GM21737 (cell line): Measurements from ENCODE around the gene RPL5.
A peak's percentile ranks its signal among the peaks of the same experiment; 100 is the strongest.

Source experiments
- ATAC-seq: cut with Tn5 transposase; IDR thresholded peaks from one replicate; pipeline ENCODE4 v1.9.1; 2021; ENCODE audit warnings: mild to moderate bottlenecking, moderate library complexity; ENCODE audit not compliant: unreplicated experiment

RPL5 gene

DNA sequence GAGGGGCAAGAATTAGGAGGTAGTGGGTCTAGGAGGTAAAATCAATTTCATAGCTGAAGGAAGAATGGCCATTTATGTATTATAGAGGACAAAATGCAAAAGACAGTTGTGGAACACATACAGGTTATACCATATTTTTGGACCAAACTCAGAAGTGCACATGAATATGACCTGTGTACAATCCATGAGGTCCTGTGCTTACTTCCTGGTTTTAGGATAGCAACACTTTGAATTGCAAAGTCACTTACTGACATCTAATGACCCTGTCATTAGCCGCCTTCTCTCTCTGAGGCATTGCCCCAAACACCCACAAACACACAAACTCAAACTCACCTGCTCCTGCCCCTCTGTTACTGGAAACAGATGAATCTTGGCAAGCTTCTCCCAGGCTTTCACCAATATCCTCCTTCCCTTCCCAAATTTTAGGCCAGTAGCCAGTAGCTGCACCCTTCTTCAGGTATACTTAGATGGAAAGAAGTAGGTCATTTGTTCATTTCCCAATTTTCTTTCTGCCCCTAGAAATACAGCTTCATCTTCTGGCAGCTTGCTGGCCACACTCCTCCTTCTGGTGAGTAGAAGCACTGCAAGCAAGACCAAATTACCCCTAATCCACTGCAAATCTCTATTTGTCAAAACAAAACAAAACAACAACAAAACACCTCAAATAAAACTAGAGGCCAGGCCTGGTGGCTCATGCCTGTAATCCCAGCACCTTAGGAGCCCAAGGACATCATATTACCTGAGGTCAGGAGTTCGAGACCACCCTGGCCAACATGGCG lies 13.7 kb upstream of the RPL5 start:
- ATAC-seq: peak; percentile 75

GRCh38 chr1:92820024-92820423 lies 11.8 kb upstream of the RPL5 start:
- ATAC-seq: no peak

- ATAC-seq: no peak
Observed at GRCh38 chr1:92820551-92820950, 11.3 kb upstream of the RPL5 start.

- no peak for ATAC-seq
Observed at GRCh38 chr1:92822879-92823278, 9.0 kb upstream of the RPL5 start.

DNA sequence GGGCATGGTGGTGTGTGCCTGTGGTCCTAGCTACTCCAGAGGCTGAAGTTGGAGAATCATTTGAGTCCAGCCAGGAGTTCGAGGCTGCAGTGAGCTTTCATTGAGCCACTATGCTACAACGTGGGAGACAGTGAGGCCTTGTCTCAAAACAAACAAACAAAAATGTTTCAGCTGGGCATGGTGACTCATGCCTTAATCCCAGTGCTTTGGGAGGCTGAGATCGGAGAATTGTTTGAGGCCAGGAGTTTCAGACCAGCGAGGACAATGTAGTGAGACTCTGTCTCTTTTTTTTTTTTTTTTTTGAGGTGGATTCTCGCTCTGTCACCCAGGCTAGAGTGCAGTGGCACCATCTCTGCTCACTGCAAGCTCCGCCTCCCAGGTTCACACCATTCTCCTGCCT lies 5.0 kb upstream of the RPL5 start:
- no peak for ATAC-seq

DNA sequence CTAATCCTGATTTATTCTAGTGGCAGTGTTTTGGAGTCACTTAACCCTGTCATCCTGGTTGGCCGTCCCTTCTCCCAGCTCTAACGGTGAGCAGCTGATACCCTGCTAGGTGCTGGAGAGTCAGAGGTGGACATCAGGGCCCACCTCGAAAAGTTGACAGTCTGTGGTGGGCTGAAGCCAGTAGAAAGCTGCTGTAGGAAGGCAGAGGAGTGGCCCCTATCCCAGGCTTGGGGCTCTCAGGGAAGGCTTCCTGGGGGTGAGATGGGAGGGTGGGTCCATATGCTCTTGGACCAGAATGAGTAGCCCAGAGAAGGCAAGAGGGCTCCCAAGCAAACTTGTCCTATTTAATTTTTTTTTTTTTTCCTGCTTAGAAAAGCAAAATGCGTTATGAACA lies 475 bp upstream of the RPL5 start:
- peak; percentile 1 for ATAC-seq

- ATAC-seq: no peak
Observed at GRCh38 chr1:92832537-92833114, 786 bp downstream of the RPL5 start.

GRCh38 chr1:92833840-92834239 lies 2.0 kb downstream of the RPL5 start:
- no peak for ATAC-seq

DNA sequence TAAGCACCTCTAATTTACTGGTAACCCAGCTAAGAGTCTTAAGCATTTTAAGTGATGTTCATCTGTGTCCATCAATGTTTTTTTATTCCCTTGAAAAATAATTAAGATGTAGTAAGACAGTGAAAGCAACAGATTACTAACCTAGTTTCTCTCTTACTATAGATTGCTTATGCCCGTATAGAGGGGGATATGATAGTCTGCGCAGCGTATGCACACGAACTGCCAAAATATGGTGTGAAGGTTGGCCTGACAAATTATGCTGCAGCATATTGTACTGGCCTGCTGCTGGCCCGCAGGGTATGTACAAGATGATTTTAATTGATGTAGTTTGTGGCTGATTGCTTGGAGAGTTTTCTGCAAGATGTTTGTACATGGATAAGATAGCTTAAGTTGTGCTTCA lies 2.8 kb downstream of the RPL5 start:
- no peak for ATAC-seq

GRCh38 chr1:92837062-92837461 lies 5.2 kb downstream of the RPL5 start:
- ATAC-seq: no peak

- no peak for ATAC-seq
Observed at GRCh38 chr1:92838519-92838918, 6.7 kb downstream of the RPL5 start.

DNA sequence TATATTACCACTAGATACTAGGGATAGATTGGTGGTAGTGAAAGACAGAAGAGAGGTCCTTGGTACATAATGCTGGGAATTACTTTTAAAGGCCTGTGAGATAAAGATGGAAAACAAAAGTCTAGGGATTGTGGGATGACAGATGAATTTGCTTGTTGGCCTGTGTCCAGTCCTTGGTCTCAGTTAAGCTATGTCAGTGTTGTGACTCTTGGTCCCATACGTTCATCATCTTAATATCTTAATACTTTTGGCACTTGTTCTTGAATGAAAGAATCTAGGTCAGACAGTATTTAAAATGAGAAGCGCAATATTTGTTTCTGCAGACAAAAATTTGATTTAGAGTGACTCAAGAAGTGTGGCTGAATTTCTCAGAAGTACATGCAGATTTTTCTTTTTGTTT lies 7.6 kb downstream of the RPL5 start:
- no peak for ATAC-seq

DNA sequence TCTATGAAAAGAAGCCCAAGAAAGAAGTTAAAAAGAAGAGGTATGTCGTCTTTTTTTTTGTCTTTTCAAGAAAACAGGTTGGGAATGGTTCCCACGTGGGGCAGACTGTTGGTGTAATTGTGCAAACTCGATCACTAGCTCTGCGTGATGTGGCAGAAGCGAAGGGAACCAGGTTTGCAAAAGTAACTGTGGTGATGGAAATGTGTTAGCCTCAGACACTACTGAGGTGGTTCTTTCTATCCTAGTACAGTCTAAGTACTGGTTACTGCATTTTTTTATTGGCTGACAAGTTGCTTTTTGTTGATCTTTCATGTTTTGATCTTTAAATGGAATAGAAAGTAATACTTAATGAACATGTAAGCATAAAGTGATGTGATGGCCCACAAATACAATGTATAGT lies 8.8 kb downstream of the RPL5 start:
- no peak for ATAC-seq

DNA sequence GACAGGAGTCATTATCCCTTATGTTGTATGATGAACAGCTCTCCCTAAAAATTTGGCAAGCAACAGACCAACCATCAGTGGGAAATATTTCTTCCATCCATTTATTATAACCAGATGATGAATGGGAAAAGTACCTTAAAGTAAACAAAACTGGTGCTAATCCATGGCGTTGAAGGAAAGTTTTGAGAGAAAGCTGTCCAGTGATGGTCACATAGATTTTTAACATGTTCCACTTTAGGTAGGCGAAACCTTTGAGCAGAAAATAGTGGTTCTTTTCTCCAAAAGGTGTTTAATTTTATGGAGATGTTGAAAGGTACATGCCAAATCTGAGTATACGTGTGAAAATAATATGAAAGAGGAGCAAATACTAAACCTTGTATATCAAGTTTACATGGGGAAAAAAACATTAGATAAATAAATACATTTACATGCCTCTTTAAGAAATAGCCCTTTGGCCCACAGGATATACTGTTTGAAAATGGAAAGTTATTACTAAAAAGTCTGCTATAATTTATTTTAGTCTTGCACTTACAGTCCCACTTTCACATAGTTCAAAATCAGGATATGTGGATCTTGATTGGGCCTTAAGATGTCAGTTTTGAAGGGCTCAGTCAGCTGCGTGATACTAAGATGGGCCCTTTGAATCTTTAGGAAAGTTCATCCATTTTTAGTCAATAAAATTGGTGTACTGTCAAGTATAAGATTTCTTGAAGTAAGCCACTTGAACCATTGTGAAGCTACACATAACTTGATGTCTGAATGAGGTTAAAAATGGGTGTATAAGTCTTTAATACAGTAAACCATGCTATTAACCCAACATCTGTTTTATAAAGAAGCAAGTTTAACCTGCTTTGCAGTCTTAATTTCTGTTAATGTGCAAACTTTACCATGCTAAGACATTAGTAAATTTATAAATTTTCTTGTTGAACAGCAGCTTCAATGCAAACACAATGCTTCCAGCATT lies 10.5 kb downstream of the RPL5 start:
- no peak for ATAC-seq

GRCh38 chr1:92843046-92843423 lies 11.2 kb downstream of the RPL5 start:
- ATAC-seq: no peak

- ATAC-seq: no peak
Observed at GRCh38 chr1:92843429-92844352, 11.9 kb downstream of the RPL5 start.

GRCh38 chr1:92844439-92844838 lies 12.6 kb downstream of the RPL5 start:
- ATAC-seq: no peak

- no peak for ATAC-seq
Observed at GRCh38 chr1:92845908-92846307, 14.1 kb downstream of the RPL5 start.

- no peak for ATAC-seq
Observed at GRCh38 chr1:92848201-92848600, 16.4 kb downstream of the RPL5 start.

- ATAC-seq: no peak
Observed at GRCh38 chr1:92850019-92850418, 18.2 kb downstream of the RPL5 start.

- no peak for ATAC-seq
Observed at GRCh38 chr1:92851729-92852128, 19.9 kb downstream of the RPL5 start.
